Mucosa of stomach (tissue), 1 donor: Measurements from ENCODE around the gene IL17RE.
A peak's percentile ranks its signal among the peaks of the same experiment; 100 is the strongest.
"Not testable (repeated sequence)": the region's sequence is repeated elsewhere in the genome, so short reads cannot be mapped to it uniquely, and the experiment has no call there.

Experiments used
- H3K27me3 ChIP-seq: one replicate; pipeline ENCODE4 v1.7.0; 2013; ENCODE audit warnings: mild to moderate bottlenecking, low read length; ENCODE audit not compliant: control insufficient read depth, insufficient read depth
- H3K36me3 ChIP-seq: one replicate; pipeline ENCODE4 v1.7.0; 2013; ENCODE audit warnings: low read length; ENCODE audit not compliant: control insufficient read depth, insufficient read depth
- H3K4me1 ChIP-seq: one replicate; pipeline ENCODE4 v1.7.0; 2013; ENCODE audit warnings: mild to moderate bottlenecking, low read length; ENCODE audit not compliant: control insufficient read depth, insufficient read depth
- H3K4me3 ChIP-seq: one replicate; pipeline ENCODE4 v1.7.0; 2013; ENCODE audit warnings: low read length
- H3K9ac ChIP-seq: one replicate; pipeline ENCODE4 v1.7.0; 2013; ENCODE audit warnings: mild to moderate bottlenecking, low read length, moderate library complexity
- H3K9me3 ChIP-seq: one replicate; pipeline ENCODE4 v1.7.0; 2013; ENCODE audit warnings: mild to moderate bottlenecking, low read length, moderate library complexity; ENCODE audit not compliant: control insufficient read depth
- donor health status: Pancreatic carcinoma.

IL17RE gene

GRCh38 chr3:9886328-9886727, 16.3 kb upstream of the IL17RE start:
- H3K36me3 ChIP-seq: no peaks in the 10 kb centered on the region
- no peaks in the 10 kb centered on the region for H3K27me3 ChIP-seq
- no peak overlapping the region for H3K9ac ChIP-seq
- peaks cover 10% of the 10 kb centered on the region for H3K4me1 ChIP-seq
- H3K9me3 ChIP-seq: no peaks in the 10 kb centered on the region
- H3K4me3 ChIP-seq: no peak overlapping the region

GRCh38 chr3:9887480-9887879, 15.2 kb upstream of the IL17RE start:
- Histone ChIP-seq H3K36me3 (peaks cover under 1% of the 10 kb centered on the region), H3K9ac (no peak overlapping the region), H3K27me3 (no peaks in the 10 kb centered on the region), H3K4me1 (peaks cover 13% of the 10 kb centered on the region), H3K9me3 (no peaks in the 10 kb centered on the region), H3K4me3 (no peak overlapping the region)

GRCh38 chr3:9888540-9888939, 14.1 kb upstream of the IL17RE start:
- Histone ChIP-seq H3K4me3 (no peak overlapping the region), H3K36me3 (peaks cover 11% of the 10 kb centered on the region), H3K27me3 (no peaks in the 10 kb centered on the region), H3K9me3 (no peaks in the 10 kb centered on the region), H3K9ac (no peak overlapping the region), H3K4me1 (peaks cover 23% of the 10 kb centered on the region)

- no peak overlapping the region for H3K9ac ChIP-seq
- no peaks in the 10 kb centered on the region for H3K27me3 ChIP-seq
- H3K36me3 ChIP-seq: peaks cover 13% of the 10 kb centered on the region
- H3K9me3 ChIP-seq: no peaks in the 10 kb centered on the region
- H3K4me3 ChIP-seq: no peak overlapping the region
- H3K4me1 ChIP-seq: peaks cover 19% of the 10 kb centered on the region
Measured at GRCh38 chr3:9889405-9889804, 13.2 kb upstream of the IL17RE start.

GRCh38 chr3:9890249-9891071, 12.2 kb upstream of the IL17RE start, which contains the start of gene JAGN1:
Gene JAGN1 (plus strand): TSS chr3:9890610. CDS start chr3:9890723, 113 bp downstream.
- peak within 1 kb of the TSS; percentile 99 for H3K9ac ChIP-seq
- H3K36me3 ChIP-seq: peaks cover 13% of the 10 kb centered on the region
- H3K27me3 ChIP-seq: no peaks in the 10 kb centered on the region
- no peaks in the 10 kb centered on the region for H3K9me3 ChIP-seq
- H3K4me3 ChIP-seq: peak within 1 kb of the TSS; percentile 98
- H3K4me1 ChIP-seq: peaks cover 18% of the 10 kb centered on the region

GRCh38 chr3:9891072-9891622, 11.5 kb upstream of the IL17RE start:
- Histone ChIP-seq H3K36me3 (peaks cover 13% of the 10 kb centered on the region), H3K4me3 (peak overlapping the region; percentile 98), H3K9ac (peak overlapping the region; percentile 99), H3K9me3 (no peaks in the 10 kb centered on the region), H3K4me1 (peaks cover 22% of the 10 kb centered on the region), H3K27me3 (no peaks in the 10 kb centered on the region)

GRCh38 chr3:9893739-9894138, 8.9 kb upstream of the IL17RE start:
- no peak overlapping the region for H3K4me3 ChIP-seq
- H3K9ac ChIP-seq: no peak overlapping the region
- no peaks in the 10 kb centered on the region for H3K27me3 ChIP-seq
- peaks cover 44% of the 10 kb centered on the region for H3K4me1 ChIP-seq
- no peaks in the 10 kb centered on the region for H3K9me3 ChIP-seq
- peaks cover 13% of the 10 kb centered on the region for H3K36me3 ChIP-seq

GRCh38 chr3:9895715-9896114, 6.9 kb upstream of the IL17RE start:
- peaks cover 13% of the 10 kb centered on the region for H3K36me3 ChIP-seq
- not testable (repeated sequence) for H3K9me3 ChIP-seq, H3K27me3 ChIP-seq, H3K9ac ChIP-seq, H3K4me3 ChIP-seq
- H3K4me1 ChIP-seq: peaks cover 61% of the 10 kb centered on the region

GRCh38 chr3:9896755-9897407, 5.8 kb upstream of the IL17RE start:
- not testable (repeated sequence) for H3K27me3 ChIP-seq, H3K9ac ChIP-seq, H3K4me3 ChIP-seq, H3K9me3 ChIP-seq
- H3K4me1 ChIP-seq: peaks cover 67% of the 10 kb centered on the region
- peaks cover 13% of the 10 kb centered on the region for H3K36me3 ChIP-seq

GRCh38 chr3:9897408-9898372, 5.0 kb upstream of the IL17RE start:
- Histone ChIP-seq H3K4me3 (no peak overlapping the region), H3K9ac (peak overlapping the region; percentile 43), H3K4me1 (peaks cover 70% of the 10 kb centered on the region), H3K36me3 (peaks cover 10% of the 10 kb centered on the region), H3K9me3 (no peaks in the 10 kb centered on the region), H3K27me3 (no peaks in the 10 kb centered on the region)

- no peaks in the 10 kb centered on the region for H3K9me3 ChIP-seq
- H3K4me3 ChIP-seq: peak overlapping the region; percentile 53
- peak overlapping the region; percentile 58 for H3K9ac ChIP-seq
- no peaks in the 10 kb centered on the region for H3K27me3 ChIP-seq
- H3K4me1 ChIP-seq: peaks cover 60% of the 10 kb centered on the region
- peaks cover under 1% of the 10 kb centered on the region for H3K36me3 ChIP-seq
Measured at GRCh38 chr3:9898467-9899241, 4.0 kb upstream of the IL17RE start.
